IMR-90 (cell line): Measurements from ENCODE around the gene SARDH. TPM values are rescaled to one million over a fixed set of nuclear protein-coding genes. Genes with fewer than 3 reads are reported as not detected.

Experiments
- ATAC-seq: fragments of 200-7000 bp; cut with Tn5 transposase; 2 replicates; pipeline ENCODE4 v1.9.1; 2020; ENCODE audit warnings: low read depth, mild to moderate bottlenecking, moderate library complexity
- BruUV-seq: library from RNA; stranded (reverse); fragments of 400-500 nt; replicated peaks from 2 replicates; lab custom pipeline; 2021; lab: Mats Ljungman, UMichigan
- CTCF ChIA-PET: fragments of 300-600 bp; formaldehyde crosslinking; extraction: SDS; loops from one replicate; lab custom pipeline; 2021; ENCODE audit warnings: antibody characterized with exemption; lab: Yijun Ruan, JAX
- POLR2A ChIA-PET: fragments of 300-600 bp; sonication (Branson Sonifier 250); formaldehyde crosslinking; loops from one replicate; lab custom pipeline; 2022; ENCODE audit warnings: antibody characterized with exemption; ENCODE audit not compliant: unreplicated experiment; lab: Charles Lee
- DNase-seq: peaks from one replicate; pipeline ENCODE4 v3.0.0; 2013
- H2AFZ ChIP-seq: replicated peaks from 2 replicates; pipeline ENCODE3; 2013; ENCODE audit warnings: low read length, mild to moderate bottlenecking; ENCODE audit not compliant: poor library complexity
- H2AK5ac ChIP-seq: 2 replicates; pipeline ENCODE4 v1.6.1; 2013; ENCODE audit warnings: low read depth, low read length, inconsistent platforms
- H2AK9ac ChIP-seq: replicated peaks from 2 replicates; pipeline ENCODE3; 2013; ENCODE audit warnings: mild to moderate bottlenecking, low read depth, low read length, moderate library complexity; ENCODE audit not compliant: poor library complexity
- H2BK120ac ChIP-seq: 2 replicates; pipeline ENCODE4 v1.6.1; 2013; ENCODE audit warnings: low read depth, low read length, inconsistent platforms
- H2BK15ac ChIP-seq: 3 replicates; pipeline ENCODE4 v1.6.1; 2013; ENCODE audit warnings: low read depth, low read length, inconsistent platforms
- H2BK20ac ChIP-seq: 2 replicates; pipeline ENCODE4 v1.6.1; 2013; ENCODE audit warnings: low read depth, mild to moderate bottlenecking, inconsistent platforms, low read length, moderate library complexity
- H2BK5ac ChIP-seq: 2 replicates; pipeline ENCODE4 v1.6.1; 2013; ENCODE audit warnings: mild to moderate bottlenecking, low read depth, low read length, inconsistent platforms; ENCODE audit not compliant: poor library complexity, severe bottlenecking
- H3K14ac ChIP-seq: replicated peaks from 2 replicates; pipeline ENCODE4 v1.6.1; 2013; ENCODE audit warnings: low read depth, low read length, inconsistent platforms
- H3K18ac ChIP-seq: 2 replicates; pipeline ENCODE4 v1.6.1; 2013; ENCODE audit warnings: low read depth, low read length, control low read depth
- H3K23ac ChIP-seq: 2 replicates; pipeline ENCODE4 v1.6.1; 2013; ENCODE audit warnings: low read depth, low read length, inconsistent platforms
- H3K27ac ChIP-seq: 2 replicates; pipeline ENCODE4 v1.5.1; 2013; ENCODE audit warnings: mild to moderate bottlenecking, control low read depth, low read length; ENCODE audit not compliant: insufficient read depth
- H3K27me3 ChIP-seq: 2 replicates; pipeline ENCODE4 v1.6.1; 2013; ENCODE audit warnings: low read length; ENCODE audit not compliant: control insufficient read depth, insufficient read depth
- H3K36me3 ChIP-seq: 2 replicates; pipeline ENCODE4 v1.6.1; 2013; ENCODE audit warnings: low read length, mixed read lengths; ENCODE audit not compliant: control insufficient read depth, insufficient read depth
- H3K4ac ChIP-seq: 2 replicates; pipeline ENCODE4 v1.6.1; 2013; ENCODE audit warnings: low read depth, low read length, inconsistent platforms
- H3K4me1 ChIP-seq: 2 replicates; pipeline ENCODE4 v1.6.1; 2013; ENCODE audit warnings: low read length, mixed read lengths; ENCODE audit not compliant: control insufficient read depth, insufficient read depth
- H3K4me2 ChIP-seq: 2 replicates; pipeline ENCODE4 v1.6.1; 2013; ENCODE audit warnings: low read depth, mild to moderate bottlenecking, control low read depth, low read length, moderate library complexity
- H3K4me3 ChIP-seq: 2 replicates; pipeline ENCODE4 v1.5.1; 2013; ENCODE audit warnings: low read depth, mild to moderate bottlenecking, control low read depth, low read length, moderate library complexity; ENCODE audit not compliant: insufficient read depth
- H3K56ac ChIP-seq: 2 replicates; pipeline ENCODE4 v1.6.1; 2013; ENCODE audit warnings: low read length, inconsistent platforms; ENCODE audit not compliant: insufficient read depth; ENCODE audit errors: extremely low read depth
- H3K79me1 ChIP-seq, 2 experiments: 2 replicates each; pipeline ENCODE4 v1.6.1; 2013; ENCODE audit warnings: low read length in 2 of 2, inconsistent platforms in 1 of 2, low read depth in 1 of 2
- H3K9ac ChIP-seq: 2 replicates; pipeline ENCODE4 v1.6.1; 2013; ENCODE audit warnings: low read depth, low read length, control low read depth
- H3K9me1 ChIP-seq: 2 replicates; pipeline ENCODE4 v1.6.1; 2013; ENCODE audit warnings: low read length, inconsistent platforms; ENCODE audit not compliant: insufficient read depth
- H3K9me3 ChIP-seq: 2 replicates; pipeline ENCODE4 v1.6.1; 2013; ENCODE audit warnings: low read length; ENCODE audit not compliant: control insufficient read depth, insufficient read depth
- H4K20me1 ChIP-seq: 2 replicates; pipeline ENCODE4 v1.6.1; 2013; ENCODE audit warnings: low read length, inconsistent platforms; ENCODE audit not compliant: insufficient read depth
- H4K5ac ChIP-seq: 2 replicates; pipeline ENCODE4 v1.6.1; 2013; ENCODE audit warnings: mild to moderate bottlenecking, low read depth, low read length, control low read depth
- H4K8ac ChIP-seq, 2 experiments: 2 replicates each; pipeline ENCODE4 v1.6.1; 2013; ENCODE audit warnings: low read depth in 2 of 2, low read length in 2 of 2, control low read depth in 1 of 2, inconsistent platforms in 1 of 2
- H4K91ac ChIP-seq: 2 replicates; pipeline ENCODE4 v1.6.1; 2013; ENCODE audit warnings: low read depth, low read length, inconsistent platforms; ENCODE audit not compliant: insufficient read depth
- BHLHE40 ChIP-seq: fragments of 150-350 bp; IDR thresholded peaks from 2 replicates; pipeline ENCODE4 v1.6.1; 2016; ENCODE audit warnings: mild to moderate bottlenecking, low read depth, low read length
- CHD1 ChIP-seq: IDR thresholded peaks from 2 replicates; pipeline ENCODE4 v1.6.1; 2012; ENCODE audit warnings: low read depth, low read length, improper control_type of control experiment
- FOS ChIP-seq: fragments of 150-350 bp; IDR thresholded peaks from 2 replicates; pipeline ENCODE4 v1.6.1; 2016; ENCODE audit warnings: low read depth, low read length
- MAFK ChIP-seq: IDR thresholded peaks from 2 replicates; pipeline ENCODE4 v1.6.1; 2012; ENCODE audit warnings: low read depth, low read length, improper control_type of control experiment
- MXI1 ChIP-seq: IDR thresholded peaks from 2 replicates; pipeline ENCODE4 v1.6.1; 2012; ENCODE audit warnings: low read depth, mild to moderate bottlenecking, low read length, moderate library complexity, borderline replicate concordance
- NFE2L2 ChIP-seq: fragments of 150-350 bp; IDR thresholded peaks from 2 replicates; pipeline ENCODE4 v1.6.1; 2016; ENCODE audit warnings: low read depth, mild to moderate bottlenecking, low read length
- POLR2A ChIP-seq: IDR thresholded peaks from 2 replicates; pipeline ENCODE4 v1.6.1; 2012; ENCODE audit warnings: mild to moderate bottlenecking, low read depth, low read length
- RAD21 ChIP-seq: IDR thresholded peaks from 2 replicates; pipeline ENCODE4 v1.6.1; 2012; ENCODE audit warnings: low read length, improper control_type of control experiment
- RCOR1 ChIP-seq: IDR thresholded peaks from 2 replicates; pipeline ENCODE4 v1.6.1; 2012; ENCODE audit warnings: mild to moderate bottlenecking, low read length, improper control_type of control experiment; ENCODE audit not compliant: insufficient replicate concordance
- RFX5 ChIP-seq: IDR thresholded peaks from 2 replicates; pipeline ENCODE4 v1.8.0; 2012; ENCODE audit warnings: low read depth, mild to moderate bottlenecking, low read length, moderate library complexity
- SMC3 ChIP-seq: fragments of 150-350 bp; IDR thresholded peaks from 2 replicates; pipeline ENCODE4 v1.6.1; 2016; ENCODE audit warnings: low read depth, mild to moderate bottlenecking, antibody characterized with exemption, low read length, moderate library complexity
- WGBS, 2 experiments: methylation state at CpG; one replicate each; pipeline versions ENCODE4 v1.1.5 to v1.1.7; 2013; ENCODE audit warnings: missing lambda C conversion rate in 2 of 2; ENCODE audit not compliant: insufficient read length in 1 of 2; ENCODE audit errors: extremely low coverage in 2 of 2; 5-methylcytosine and 5-hydroxymethylcytosine counted together
- dilution Hi-C: fragments of 300-500 bp; cut with HindIII; formaldehyde crosslinking; loops from one replicate; pipeline ENCODE4 v1.14.3; 2018; ENCODE audit warnings: low sequenced_read_pairs; ENCODE audit not compliant: unreplicated experiment
- in situ Hi-C: fragments of 300-500 bp; cut with MboI; formaldehyde crosslinking; loops from 3 replicates; pipeline ENCODE4 v1.14.3; 2019; ENCODE audit warnings: low sequenced_read_pairs, inconsistent platforms, mixed read lengths
- intact Hi-C: fragments of 100-400 bp; cut with micrococcal nuclease; formaldehyde crosslinking; loops from 2 replicates; pipeline ENCODE4 v1.10.0; 2022
- polyA plus RNA-seq, 3 experiments: library from polyadenylated mRNA; depleted of rRNA; stranded (reverse); fragments of >200 nt; gene quantifications; 2 replicates each; pipeline ENCODE4 v1.2.3, GENCODE V29; 2012; ENCODE audit warnings: low replicate concordance in 1 of 3
- total RNA-seq: library from RNA; depleted of rRNA; stranded (reverse); fragments of >200 nt; gene quantifications from 2 replicates; pipeline ENCODE4 v1.2.3, GENCODE V29; 2012
- TF ChIP-seq, protein P1 (sequence below): conservative IDR thresholded peaks from 2 replicates; pipeline ENCODE4 v1.5.1; 2012; ENCODE audit warnings: mild to moderate bottlenecking, low read depth, low read length, improper control_type of control experiment
- TF ChIP-seq, protein P2 (sequence below): fragments of 150-350 bp; IDR thresholded peaks from 2 replicates; pipeline ENCODE4 v1.6.1; 2017; ENCODE audit warnings: mild to moderate bottlenecking, antibody characterized with exemption, low read length, low read depth
- TF ChIP-seq, protein P3 (sequence below): fragments of 150-350 bp; IDR thresholded peaks from 2 replicates; pipeline ENCODE4 v1.6.1; 2016; ENCODE audit warnings: low read depth, mild to moderate bottlenecking, low read length, moderate library complexity, borderline replicate concordance

Gene SARDH
- total and polyA plus RNA-seq, 2 of the 4 experiments (the other 2 are of a cell fraction) = 5.0 to 7.5 TPM

GRCh38 chr9:133711428-133712220 is 26.5 kb downstream of the SARDH start:
- no peak overlapping the region; the same call in 1 of the 2 replicates for H3K9ac ChIP-seq
- no peaks in the 10 kb centered on the region for H3K9me3 ChIP-seq
- ChIA-PET POLR2A (no interaction called here), CTCF (no interaction called here)
- H2BK5ac ChIP-seq = peak overlapping the region; percentile 90
- peak overlapping the region; percentile 85; the same call in 1 of the 2 replicates for H3K23ac ChIP-seq
- ATAC-seq (peak; percentile 75), DNase-seq (peak; percentile 85)
- H2AK5ac ChIP-seq = peak overlapping the region; percentile 65
- peaks cover 8% of the 10 kb centered on the region for H3K9me1 ChIP-seq
- H2AFZ ChIP-seq = peak overlapping the region; percentile 97
- no peak overlapping the region for H2BK15ac ChIP-seq
- H3K27ac ChIP-seq = peak overlapping the region; percentile 87
- peaks cover 35% of the 10 kb centered on the region for H3K4me1 ChIP-seq
- H4K8ac ChIP-seq = peak overlapping the region; percentile 97 to 99
- peaks cover 0 to 7% of the 10 kb centered on the region in 2 experiments; a peak in 2 of 4 replicates for H3K79me1 ChIP-seq
- H3K14ac ChIP-seq = peak overlapping the region; percentile 99
- no peak overlapping the region for H3K4me3 ChIP-seq
- no peaks in the 10 kb centered on the region for H3K36me3 ChIP-seq
- H4K91ac ChIP-seq = peak overlapping the region; percentile 98
- H3K4me2 ChIP-seq = peak overlapping the region; percentile 43
- H2BK120ac ChIP-seq = peak overlapping the region; percentile 99
- peak overlapping the region; percentile 55; the same call in 1 of the 2 replicates for H3K56ac ChIP-seq
- peak overlapping the region; percentile 99 for H2AK9ac ChIP-seq
- H4K20me1 ChIP-seq = no peaks in the 10 kb centered on the region
- H3K18ac ChIP-seq = peak overlapping the region; percentile 85
- peak overlapping the region; percentile 80 for H2BK20ac ChIP-seq
- peak overlapping the region; percentile 97 for H4K5ac ChIP-seq
- no TSS peak for BruUV-seq
- dilution Hi-C loops = no loop called here
- intact Hi-C loops = no loop called here
- H3K27me3 ChIP-seq = no peaks in the 10 kb centered on the region
- H3K4ac ChIP-seq = peak overlapping the region; percentile 99
- 30% methylated on average over 9 of the region's 32 CpGs; no CpG with 5 or more reads in 1 of the 2 experiments for WGBS, 2 experiments
- in situ Hi-C loops = no loop called here
- TF ChIP-seq NFE2L2 (peak; percentile 42; the same call in 1 of the 2 replicates), POLR2A (no peak), RAD21 (no peak), CHD1 (no peak), BHLHE40 (no peak), RFX5 (no peak), RCOR1 (no peak), MAFK (no peak), FOS (peak; percentile 36; the same call in 1 of the 2 replicates), MXI1 (no peak), SMC3 (no peak)
- TF ChIP-seq, protein P1, sequence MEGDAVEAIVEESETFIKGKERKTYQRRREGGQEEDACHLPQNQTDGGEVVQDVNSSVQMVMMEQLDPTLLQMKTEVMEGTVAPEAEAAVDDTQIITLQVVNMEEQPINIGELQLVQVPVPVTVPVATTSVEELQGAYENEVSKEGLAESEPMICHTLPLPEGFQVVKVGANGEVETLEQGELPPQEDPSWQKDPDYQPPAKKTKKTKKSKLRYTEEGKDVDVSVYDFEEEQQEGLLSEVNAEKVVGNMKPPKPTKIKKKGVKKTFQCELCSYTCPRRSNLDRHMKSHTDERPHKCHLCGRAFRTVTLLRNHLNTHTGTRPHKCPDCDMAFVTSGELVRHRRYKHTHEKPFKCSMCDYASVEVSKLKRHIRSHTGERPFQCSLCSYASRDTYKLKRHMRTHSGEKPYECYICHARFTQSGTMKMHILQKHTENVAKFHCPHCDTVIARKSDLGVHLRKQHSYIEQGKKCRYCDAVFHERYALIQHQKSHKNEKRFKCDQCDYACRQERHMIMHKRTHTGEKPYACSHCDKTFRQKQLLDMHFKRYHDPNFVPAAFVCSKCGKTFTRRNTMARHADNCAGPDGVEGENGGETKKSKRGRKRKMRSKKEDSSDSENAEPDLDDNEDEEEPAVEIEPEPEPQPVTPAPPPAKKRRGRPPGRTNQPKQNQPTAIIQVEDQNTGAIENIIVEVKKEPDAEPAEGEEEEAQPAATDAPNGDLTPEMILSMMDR = no peak
- TF ChIP-seq, protein P2, sequence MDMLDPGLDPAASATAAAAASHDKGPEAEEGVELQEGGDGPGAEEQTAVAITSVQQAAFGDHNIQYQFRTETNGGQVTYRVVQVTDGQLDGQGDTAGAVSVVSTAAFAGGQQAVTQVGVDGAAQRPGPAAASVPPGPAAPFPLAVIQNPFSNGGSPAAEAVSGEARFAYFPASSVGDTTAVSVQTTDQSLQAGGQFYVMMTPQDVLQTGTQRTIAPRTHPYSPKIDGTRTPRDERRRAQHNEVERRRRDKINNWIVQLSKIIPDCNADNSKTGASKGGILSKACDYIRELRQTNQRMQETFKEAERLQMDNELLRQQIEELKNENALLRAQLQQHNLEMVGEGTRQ = no peak
- TF ChIP-seq, protein P3, sequence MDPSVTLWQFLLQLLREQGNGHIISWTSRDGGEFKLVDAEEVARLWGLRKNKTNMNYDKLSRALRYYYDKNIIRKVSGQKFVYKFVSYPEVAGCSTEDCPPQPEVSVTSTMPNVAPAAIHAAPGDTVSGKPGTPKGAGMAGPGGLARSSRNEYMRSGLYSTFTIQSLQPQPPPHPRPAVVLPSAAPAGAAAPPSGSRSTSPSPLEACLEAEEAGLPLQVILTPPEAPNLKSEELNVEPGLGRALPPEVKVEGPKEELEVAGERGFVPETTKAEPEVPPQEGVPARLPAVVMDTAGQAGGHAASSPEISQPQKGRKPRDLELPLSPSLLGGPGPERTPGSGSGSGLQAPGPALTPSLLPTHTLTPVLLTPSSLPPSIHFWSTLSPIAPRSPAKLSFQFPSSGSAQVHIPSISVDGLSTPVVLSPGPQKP = no peak
